A673 (cell line): ENCODE measurements around the gene P2RX6.

Source experiments
- EZH2 ChIP-seq: fragments of 200-600 bp; sonication (generic); IDR thresholded peaks from 2 replicates; pipeline ENCODE4 v1.6.1; 2017; ENCODE audit warnings: borderline replicate concordance, low read depth, mild to moderate bottlenecking, mixed read lengths, antibody characterized with exemption, low read length; ENCODE audit not compliant: poor library complexity, severe bottlenecking
- TF ChIP-seq, protein P1 (sequence below): fragments of 300-800, 200-600 bp; sonication (generic); conservative IDR thresholded peaks from 2 replicates; pipeline ENCODE4 v1.5.1; 2017; ENCODE audit warnings: low read depth, mild to moderate bottlenecking, antibody characterized with exemption, low read length, moderate library complexity, mixed read lengths

DNA sequence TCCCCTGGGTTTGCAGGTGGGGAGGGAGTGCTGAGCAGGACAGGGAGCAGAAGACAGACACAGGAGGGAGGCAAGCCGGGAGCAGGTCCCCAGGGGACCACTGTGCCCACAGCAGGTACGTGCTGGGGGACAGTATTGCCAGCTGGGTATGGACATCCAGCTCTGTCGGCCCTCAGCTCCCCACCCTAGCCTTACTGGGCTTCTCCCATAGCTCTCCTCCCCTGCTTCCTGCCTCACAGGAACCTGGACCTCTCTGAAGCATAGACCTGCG is 40.5 kb downstream of the P2RX6 start:
- TF ChIP-seq EZH2, result no peak
- TF ChIP-seq, protein P1, sequence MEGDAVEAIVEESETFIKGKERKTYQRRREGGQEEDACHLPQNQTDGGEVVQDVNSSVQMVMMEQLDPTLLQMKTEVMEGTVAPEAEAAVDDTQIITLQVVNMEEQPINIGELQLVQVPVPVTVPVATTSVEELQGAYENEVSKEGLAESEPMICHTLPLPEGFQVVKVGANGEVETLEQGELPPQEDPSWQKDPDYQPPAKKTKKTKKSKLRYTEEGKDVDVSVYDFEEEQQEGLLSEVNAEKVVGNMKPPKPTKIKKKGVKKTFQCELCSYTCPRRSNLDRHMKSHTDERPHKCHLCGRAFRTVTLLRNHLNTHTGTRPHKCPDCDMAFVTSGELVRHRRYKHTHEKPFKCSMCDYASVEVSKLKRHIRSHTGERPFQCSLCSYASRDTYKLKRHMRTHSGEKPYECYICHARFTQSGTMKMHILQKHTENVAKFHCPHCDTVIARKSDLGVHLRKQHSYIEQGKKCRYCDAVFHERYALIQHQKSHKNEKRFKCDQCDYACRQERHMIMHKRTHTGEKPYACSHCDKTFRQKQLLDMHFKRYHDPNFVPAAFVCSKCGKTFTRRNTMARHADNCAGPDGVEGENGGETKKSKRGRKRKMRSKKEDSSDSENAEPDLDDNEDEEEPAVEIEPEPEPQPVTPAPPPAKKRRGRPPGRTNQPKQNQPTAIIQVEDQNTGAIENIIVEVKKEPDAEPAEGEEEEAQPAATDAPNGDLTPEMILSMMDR, result no peak
